ENCODE results near the gene CHRNA10.

The CHRNA10 gene, protein sequence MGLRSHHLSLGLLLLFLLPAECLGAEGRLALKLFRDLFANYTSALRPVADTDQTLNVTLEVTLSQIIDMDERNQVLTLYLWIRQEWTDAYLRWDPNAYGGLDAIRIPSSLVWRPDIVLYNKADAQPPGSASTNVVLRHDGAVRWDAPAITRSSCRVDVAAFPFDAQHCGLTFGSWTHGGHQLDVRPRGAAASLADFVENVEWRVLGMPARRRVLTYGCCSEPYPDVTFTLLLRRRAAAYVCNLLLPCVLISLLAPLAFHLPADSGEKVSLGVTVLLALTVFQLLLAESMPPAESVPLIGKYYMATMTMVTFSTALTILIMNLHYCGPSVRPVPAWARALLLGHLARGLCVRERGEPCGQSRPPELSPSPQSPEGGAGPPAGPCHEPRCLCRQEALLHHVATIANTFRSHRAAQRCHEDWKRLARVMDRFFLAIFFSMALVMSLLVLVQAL

DNA sequence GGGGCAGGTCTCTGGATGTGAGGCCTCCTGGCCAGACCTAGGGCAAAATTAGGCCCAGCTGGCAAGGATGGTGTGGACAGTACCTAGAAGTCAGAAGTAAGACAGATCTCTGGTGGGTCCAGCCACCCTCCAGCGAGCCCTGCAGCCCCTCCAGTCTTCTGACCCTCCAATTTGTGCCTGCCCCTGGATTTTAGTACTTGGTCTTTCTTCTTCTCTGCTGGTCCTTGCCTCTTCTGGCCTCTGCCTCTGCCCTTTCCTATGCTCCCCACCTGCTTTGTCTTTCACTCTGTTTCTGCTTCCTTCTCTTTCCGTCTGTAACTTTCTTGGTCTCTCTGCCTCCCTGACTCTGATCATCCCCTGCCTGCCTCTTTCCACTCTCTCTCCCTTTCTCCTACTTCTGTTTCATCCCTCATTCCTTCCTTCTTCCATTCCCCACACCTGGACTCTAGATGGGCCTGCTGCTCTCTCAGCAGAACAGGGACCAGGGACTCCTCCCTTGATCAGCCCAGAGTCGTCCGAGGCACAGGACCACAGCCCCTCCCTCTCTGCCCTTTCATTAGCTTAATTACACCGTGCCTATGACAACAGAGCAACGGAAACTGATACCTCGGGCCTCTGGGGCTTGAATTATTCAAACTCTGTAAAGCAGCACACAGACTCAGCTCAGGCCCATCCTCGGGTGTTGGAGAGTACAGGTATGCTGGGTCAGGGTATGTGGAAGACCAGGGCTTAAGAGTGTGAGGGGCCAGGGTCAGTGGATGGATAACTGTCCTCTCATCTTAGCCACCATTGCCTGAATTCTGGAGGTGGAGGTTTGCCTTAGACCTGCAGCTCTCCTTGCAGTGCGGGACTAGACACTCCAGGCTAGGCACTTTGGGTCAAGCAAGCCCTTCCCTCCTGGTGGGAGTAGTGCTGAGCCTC, at the start of gene CHRNA10:
CHRNA10 (minus strand) TSS at position 51 of the 921 bp plus-strand sequence. CDS start 72 bp downstream, outside the sequence.
- DNase-seq, result no peak

DNA sequence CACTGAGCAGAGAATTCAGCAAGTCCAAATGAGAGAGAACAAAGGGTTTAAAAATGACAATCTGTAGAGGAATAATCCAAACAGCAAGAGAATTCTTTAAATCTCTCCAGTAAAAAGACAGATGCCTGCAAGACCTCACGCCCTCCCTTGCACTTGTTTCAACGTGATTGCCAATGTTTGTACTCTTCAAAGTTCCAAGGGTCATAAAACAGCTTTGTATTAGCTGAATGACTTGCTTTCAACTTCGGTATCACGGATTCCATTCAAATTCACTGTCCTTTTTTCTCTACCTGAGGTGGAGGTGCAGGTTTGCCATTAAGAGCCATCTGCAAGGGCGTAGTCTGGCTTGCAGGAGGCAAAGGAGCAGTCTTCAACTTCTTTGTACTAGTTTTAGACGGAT, 41.1 kb upstream of the CHRNA10 start:
- DNase-seq, result no peak

DNA sequence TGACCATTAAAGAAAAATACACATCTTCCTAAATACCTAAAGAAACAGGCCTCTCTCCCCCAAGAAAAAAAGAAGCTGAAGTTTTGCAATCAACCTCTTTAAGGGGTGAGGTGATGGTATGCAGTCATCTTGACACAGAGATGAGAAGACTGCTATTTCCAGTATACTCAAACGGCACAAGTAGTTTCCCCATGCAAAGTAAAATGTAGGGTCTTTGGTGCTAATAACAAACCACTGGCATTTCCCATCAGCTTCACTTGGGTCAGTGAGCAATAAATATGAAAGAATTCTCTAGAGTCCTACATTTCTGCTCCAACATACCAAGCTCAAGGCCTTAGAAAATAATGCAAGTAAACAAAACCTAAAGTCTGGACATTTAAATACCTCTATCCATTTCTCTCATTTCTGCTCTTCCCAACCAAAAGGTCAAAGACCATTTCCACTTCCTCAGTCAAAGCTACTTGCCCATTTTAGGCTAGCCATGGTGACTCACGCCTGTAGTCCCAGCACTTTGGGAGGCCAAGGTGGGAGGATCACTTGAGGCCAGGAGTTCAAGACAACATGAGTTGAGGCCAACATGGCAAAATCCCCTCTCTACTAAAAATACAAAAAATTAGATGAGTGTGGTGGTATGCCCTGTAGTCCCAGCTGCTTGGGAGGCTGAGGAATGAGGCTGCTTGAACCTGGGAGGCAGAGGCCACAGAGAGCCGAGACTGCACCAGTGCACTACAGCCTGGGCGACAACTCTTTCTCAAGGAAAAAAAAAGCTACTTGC, 39.5 kb upstream of the CHRNA10 start:
- DNase-seq, result no peak

DNA sequence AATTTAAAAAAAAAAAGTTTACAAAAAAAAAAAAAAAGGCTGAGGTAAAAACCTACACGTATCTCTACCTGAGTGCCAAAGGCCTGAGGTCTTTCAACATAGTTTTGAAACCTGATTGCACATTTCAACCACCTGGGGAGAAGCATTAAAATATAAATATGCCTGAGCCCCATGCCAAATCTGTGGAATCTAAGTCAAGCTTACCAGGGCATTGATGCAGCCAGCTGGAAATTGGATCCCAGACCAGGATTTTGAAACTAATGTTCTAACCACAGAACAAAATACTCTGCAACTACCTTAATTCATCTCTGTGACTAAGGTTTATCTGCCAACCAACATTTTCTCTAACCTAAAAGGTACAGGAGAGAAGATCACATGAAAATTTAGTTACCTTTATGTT, 38.8 kb upstream of the CHRNA10 start:
- no peak for DNase-seq

DNA sequence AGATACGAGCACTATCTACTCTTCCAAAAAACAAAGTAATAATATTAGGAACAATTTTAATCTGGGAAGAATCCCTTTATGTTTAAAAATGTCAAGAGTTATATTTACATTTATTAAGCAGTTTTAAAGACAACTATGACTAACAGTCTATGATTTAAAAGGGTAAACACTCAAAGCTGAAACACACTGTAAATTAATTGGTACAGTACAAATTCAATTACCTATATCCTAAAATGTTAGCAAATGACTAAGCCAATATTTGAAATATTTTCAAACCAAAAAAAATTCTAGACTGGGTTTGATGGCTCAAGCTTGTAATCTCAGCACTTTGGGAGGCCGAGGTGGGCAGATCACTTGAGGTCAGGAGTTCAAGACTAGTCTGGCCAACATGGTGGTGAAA, 36.0 kb upstream of the CHRNA10 start:
- DNase-seq, result no peak

DNA sequence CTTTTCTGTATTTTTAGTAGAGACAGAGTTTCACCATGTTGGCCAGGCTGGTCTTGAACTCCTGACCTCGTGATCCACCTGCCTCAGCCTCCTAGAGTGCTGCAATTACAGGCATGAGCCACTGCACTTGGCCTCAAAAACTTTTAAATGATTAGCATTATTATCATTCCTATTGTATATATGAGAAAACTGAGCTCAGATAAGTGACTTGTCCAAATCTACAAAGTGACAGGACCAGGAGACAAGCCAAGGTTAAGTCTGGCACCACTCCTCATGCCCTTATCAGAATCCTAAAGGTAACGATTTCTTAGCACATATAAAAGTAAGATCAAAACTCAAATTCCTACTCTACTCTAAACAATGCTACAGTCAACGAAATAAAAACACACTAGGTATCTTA, 32.2 kb upstream of the CHRNA10 start:
- DNase-seq, result no peak

DNA sequence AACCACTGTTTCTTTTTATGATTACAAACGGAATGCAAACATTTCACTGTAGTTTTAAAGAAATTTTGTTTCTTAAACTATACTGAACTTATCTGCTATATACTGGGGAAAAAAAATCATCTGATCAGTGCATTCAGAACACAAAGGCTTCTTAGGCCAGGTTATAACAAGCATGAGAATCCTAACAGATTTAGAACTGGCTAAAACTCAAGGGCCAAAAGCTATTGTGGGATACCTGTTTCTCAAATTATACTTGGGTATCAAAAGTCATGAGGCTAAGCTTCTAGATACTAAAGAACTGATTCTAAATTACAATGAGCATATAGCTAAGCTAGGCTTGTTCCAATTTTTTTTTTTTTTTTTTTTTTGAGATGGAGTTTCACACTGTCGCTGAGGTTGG, 29.7 kb upstream of the CHRNA10 start:
- no peak for DNase-seq

DNA sequence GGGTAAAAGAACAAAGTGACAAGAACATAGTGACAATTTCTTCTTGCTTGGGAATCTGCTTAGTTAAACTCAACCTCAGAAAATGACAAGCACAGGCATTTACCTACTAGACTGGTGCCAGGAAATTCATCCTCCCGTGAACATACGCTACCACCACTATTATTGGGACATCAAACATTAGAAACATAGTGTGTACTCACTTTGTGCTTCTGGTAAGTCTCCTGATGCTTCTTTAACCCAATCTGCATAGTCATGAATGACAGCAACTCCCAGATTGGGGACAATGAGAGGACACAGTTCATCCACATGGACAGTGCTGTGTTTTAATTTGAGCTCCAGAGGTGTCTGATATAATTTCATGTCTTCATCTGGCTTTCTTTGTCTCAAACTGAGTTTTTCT, 29.2 kb upstream of the CHRNA10 start:
- no peak for DNase-seq

DNA sequence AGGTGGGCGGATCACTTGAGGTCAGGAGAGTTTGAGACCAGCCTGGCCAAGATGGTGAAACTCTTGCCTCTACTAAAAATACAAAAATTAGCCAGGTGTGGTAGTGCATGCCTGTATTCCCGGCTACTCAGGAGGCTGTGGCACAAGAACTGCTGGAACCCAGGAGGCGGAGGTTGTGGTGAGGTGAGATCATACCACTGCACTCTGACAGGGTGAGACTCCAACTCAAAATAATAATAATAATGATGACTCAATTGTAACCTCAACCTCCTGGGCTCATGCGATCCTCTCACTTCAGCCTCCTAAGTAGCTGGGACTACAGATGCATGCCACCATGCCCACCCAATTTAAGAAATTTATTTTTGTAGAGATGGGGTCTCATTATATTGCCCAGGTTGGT, 15.6 kb upstream of the CHRNA10 start:
- no peak for DNase-seq

DNA sequence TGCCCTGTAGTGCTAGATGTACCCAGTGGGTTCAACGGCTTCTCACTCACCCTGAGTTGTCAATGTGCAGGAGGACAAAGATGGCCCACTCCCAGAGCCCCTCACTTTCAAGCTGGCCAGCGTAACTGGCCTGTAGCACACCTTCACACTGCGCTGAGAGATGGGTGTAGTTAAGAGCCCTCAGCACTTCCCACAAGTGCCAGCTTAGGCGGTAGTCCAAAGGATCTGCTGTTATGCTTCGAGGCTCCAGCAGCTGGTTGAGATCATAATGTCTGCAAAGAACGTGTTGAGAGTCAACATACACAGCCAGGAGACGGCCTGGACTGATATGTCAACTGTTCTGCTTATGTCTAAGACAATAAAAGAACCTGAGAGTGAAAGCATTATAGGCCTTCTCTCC, 14.7 kb upstream of the CHRNA10 start:
- no peak for DNase-seq

DNA sequence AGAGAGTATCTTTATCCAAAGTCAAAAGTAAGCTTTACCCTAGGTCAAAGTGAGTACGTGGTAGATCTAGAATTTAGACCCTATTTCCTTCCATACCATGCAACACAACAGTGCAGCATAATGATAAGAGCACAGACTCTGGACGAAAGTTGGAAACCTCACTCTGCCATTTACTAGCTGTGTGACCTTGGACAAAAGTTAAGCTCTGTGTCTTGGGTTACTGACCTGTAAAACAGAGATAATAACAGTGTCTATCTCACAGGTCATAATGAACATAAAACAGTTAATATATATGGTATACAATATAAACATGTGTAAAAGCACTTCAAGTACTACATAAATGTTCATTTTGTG, 13.6 kb upstream of the CHRNA10 start:
- no peak for DNase-seq

DNA sequence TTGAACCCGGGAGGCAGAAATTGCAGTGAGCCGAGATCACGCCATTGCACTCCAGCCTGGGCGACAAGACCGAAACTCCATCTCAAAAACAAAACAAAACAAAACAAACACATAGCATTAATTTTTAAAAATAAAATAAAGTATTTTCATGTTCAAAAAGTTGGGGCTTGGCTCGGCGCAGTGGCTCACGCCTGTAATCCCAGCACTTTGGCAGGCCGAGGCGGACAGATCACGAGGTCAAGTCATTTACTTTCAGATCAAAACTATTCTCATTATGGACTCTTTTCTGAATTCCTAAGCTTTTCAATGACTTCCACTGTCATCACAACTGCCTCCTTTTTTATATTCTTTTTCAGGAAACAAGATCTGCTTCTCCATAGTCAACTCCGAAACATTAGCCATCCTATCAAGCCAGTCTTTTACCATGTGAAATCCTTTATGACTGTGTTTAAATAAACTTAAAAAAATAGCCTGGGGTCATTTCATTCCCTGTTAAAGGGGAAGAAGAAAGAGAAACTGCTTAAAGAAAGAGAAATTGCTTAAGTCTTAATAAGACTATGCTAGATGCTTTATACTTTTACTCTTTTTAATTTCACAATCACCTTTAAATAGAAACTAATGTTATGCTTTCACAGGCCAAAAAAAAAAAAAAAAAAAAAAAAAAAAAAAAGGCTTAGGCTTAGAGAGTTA, 13.1 kb upstream of the CHRNA10 start:
- DNase-seq, result no peak

DNA sequence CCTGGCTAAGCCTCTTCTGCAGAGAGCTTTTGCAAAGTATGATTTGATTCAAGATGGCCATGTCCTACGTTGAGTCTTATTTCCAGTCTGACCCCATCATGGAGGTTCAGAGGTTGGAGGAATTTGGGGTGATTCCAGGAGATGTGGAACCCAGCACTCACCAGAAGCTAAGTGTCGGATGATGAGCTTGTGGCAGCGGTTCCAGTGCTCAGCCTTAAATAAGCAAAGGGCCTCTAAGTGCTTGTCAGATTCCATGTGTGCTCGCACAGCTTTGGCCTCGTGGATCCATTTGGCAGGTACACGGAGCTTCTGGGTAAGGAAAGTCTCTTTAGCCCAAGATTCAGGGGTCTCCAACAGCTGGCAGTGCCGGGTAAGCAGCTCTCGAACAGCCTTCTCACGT, 11.9 kb upstream of the CHRNA10 start:
- DNase-seq, result no peak

DNA sequence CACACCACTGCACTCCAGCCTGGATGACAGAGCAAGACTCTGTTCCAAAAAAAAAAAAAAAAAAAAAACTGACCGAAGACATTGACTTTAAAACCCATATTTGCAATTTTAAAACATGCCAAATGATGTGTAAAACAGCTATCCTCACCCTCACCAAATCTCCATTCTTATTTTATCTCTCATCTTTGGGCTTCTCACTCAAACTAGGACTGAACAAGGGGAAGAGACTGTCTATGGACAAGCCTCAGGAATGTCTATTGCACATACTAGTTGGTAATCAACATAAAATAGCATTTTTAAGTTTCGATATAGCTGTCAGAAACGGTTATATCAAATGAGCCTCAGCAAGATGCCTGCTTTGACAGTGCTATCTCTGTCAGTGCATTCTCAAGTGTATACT, 7.9 kb upstream of the CHRNA10 start:
- DNase-seq, result no peak

DNA sequence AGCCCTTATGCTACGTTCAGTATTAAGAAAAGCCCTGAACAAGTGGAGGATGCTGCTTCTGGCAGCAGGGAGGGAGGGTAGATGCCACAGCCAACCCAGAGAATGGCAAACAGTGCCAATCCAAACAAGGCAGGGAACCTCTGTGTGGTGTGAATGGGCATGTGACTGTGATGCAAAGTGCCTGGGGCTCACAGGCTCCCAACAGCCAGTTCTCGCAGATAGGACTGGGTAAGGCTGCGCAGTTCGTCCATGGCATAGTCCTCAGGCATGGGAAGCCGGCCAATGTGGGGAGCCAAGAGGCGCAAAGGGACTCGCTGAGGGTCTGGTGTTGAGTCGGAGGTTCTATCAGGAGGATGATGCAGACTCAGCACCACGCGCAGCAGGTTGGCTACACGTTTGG, 4.8 kb upstream of the CHRNA10 start:
- no peak for DNase-seq

DNA sequence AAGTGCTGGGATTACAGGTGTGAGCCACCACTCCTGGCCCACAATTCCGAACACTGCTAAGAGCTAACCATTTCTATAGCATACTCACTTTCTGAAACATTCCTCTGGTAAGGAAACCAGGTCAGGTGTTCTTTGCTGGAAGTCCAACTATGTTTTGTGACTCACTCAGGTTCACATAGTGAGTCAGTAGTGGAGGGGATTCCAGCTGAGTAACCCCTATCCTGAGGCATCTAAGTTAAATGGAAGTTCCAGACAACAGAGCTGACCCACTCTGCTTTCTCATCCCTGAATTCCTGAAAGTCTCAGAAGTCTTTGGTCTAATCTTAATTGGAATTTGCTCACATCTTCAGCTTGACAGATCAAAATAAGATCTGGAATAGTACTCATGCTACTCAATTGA, 3.0 kb upstream of the CHRNA10 start:
- no peak for DNase-seq

DNA sequence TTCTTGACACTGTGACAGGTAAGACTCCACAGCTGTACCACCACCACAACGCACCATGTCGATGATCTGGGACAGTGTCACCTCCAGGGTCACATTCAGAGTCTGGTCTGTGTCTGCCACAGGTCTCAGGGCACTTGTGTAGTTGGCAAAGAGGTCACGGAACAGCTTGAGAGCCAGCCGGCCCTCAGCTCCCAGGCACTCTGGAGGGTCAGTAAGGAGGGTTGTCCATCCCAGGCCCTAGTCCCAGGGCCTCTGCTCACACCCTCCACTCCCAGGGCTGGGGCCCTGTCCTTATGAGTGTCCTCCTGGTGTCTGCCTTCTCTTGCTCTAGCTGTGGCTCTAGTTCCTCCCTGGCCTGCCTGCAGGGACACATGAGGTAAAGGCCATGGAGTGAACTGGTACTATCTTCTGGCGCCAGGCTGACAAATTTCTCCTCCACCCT, 1.4 kb downstream of the CHRNA10 start:
- DNase-seq, result no peak

DNA sequence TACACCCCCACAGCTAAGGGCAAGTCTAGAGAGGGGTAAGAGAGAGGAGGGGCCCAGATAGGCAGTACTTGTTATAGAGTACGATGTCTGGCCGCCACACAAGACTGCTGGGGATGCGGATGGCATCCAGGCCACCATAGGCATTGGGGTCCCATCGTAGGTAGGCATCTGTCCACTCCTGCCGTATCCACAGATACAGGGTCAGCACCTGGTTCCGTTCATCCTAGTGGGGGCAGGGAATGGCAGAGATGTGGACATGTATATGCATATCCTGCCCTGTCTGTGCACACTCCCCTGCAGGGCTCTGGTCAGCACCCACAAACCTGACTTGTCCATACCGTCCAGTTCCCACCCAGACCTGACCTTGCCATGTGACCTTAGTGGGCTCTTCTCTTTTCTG, 2.1 kb downstream of the CHRNA10 start:
- no peak for DNase-seq

DNA sequence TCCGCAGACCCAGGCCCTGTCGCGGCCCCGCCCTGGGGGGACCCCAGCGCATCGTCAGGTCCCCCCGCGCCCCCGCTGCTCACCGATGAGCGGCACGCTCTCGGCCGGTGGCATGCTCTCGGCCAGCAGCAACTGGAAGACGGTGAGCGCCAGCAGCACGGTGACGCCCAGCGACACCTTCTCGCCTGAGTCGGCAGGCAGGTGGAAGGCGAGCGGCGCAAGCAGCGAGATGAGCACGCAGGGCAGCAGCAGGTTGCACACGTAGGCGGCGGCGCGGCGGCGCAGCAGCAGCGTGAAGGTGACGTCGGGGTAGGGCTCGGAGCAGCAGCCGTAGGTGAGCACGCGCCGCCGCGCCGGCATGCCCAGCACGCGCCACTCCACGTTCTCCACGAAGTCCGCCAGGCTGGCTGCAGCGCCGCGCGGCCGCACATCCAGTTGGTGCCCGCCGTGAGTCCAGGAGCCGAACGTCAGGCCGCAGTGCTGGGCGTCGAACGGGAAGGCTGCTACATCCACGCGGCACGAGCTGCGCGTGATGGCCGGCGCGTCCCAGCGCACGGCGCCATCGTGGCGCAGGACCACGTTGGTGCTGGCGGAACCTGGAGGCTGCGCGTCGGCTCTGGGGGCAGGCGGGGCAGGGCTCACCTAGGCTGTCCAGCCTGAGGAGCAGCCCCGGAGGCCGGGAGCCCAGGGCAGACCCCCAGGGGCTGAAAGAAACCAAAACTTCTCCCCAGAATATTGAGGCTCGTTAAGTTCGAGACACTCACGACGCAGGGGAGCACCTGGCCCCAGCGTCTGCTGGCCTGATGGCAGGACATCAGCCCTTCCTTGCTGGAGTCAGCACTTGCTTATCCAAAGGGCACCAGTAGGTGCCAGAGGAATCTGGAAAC, 3.8 kb downstream of the CHRNA10 start:
- DNase-seq, result no peak

DNA sequence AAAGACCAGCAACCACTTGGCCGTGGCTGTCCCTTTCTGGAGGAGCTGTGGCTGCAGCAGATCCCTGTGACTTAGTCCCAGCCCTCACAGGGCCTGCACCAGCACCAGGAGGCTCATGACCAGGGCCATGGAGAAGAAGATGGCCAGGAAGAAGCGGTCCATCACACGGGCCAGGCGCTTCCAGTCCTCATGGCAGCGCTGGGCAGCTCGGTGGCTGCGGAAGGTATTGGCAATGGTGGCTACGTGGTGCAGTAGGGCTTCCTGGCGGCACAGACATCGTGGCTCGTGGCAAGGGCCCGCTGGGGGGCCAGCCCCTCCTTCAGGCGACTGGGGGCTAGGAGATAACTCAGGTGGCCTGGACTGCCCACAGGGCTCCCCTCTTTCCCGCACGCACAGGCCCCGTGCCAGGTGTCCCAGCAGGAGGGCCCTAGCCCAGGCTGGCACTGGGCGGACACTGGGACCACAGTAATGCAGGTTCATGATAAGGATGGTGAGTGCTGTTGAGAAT, 5.1 kb downstream of the CHRNA10 start:
- DNase-seq, result no peak

DNA sequence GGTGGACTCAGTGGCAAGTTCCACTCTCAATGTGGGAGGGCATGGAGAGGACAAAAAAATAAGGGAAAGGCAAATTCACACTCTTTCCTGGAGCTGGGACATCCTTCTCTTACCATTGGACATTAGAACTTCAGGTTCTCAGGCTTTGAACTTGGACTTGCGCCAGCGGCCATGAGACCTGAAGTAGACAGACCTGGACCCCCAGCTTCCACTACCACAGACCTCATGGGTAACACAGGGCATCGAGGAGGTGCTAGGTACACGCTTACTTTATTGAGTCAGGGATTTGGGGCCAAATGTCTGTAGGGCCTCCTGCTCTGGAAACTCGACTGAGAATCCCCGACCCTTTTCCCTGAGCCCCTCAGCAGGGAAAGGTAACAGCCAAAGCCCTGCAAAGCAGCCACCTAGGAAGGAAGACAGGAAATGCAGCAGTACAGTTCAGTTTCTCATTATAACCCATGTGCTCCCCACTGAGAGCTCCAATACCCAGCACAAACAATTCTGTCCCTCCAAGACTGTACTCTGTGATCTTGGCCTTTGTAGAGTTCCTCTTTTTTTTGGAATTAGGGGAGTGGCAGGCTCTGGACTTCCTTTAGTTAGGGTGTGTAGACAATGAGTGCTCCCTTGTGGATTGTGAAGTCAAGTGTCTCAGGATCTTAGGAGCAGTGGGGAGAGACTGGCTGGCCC, 5.7 kb downstream of the CHRNA10 start:
- DNase-seq, result peak; percentile 43

Measured in GDM1 (cell line).